GM21390 (cell line): ENCODE results near the gene NHERF1.

Experiments used
- ATAC-seq: cut with Tn5 transposase; IDR thresholded peaks from one replicate; pipeline ENCODE4 v1.9.1; 2021; ENCODE audit not compliant: unreplicated experiment

The NHERF1 gene

GRCh38 chr17:74748529-74749278 is at the start of gene NHERF1:
NHERF1 (plus strand) TSS chr17:74748628; CDS start chr17:74748847, 219 bp downstream.
- ATAC-seq = peak; percentile 89

GRCh38 chr17:74699236-74699635 is 49.2 kb upstream of the NHERF1 start:
- no peak for ATAC-seq

- ATAC-seq = no peak
These were observed 46.1 kb upstream of the NHERF1 start for GRCh38 chr17:74702116-74702871.

GRCh38 chr17:74703311-74703710 is 45.1 kb upstream of the NHERF1 start:
- ATAC-seq = no peak

GRCh38 chr17:74704544-74704943 is 43.9 kb upstream of the NHERF1 start:
- no peak for ATAC-seq

- ATAC-seq = no peak
These were observed 37.2 kb upstream of the NHERF1 start for GRCh38 chr17:74711058-74711824.

GRCh38 chr17:74712301-74712700 is 36.1 kb upstream of the NHERF1 start:
- no peak for ATAC-seq

GRCh38 chr17:74712756-74713155 is 35.7 kb upstream of the NHERF1 start, which contains the start of gene CD300LF:
CD300LF (minus strand) TSS chr17:74712923; CDS start chr17:74712866, 57 bp downstream.
- no peak for ATAC-seq

GRCh38 chr17:74713171-74713755 is 35.2 kb upstream of the NHERF1 start:
- ATAC-seq = no peak

GRCh38 chr17:74715144-74715543 is 33.3 kb upstream of the NHERF1 start:
- ATAC-seq = no peak

GRCh38 chr17:74720506-74720905 is 27.9 kb upstream of the NHERF1 start:
- ATAC-seq = no peak

GRCh38 chr17:74722782-74723181 is 25.6 kb upstream of the NHERF1 start:
- ATAC-seq = no peak

GRCh38 chr17:74723891-74724290 is 24.5 kb upstream of the NHERF1 start:
- ATAC-seq = no peak

- no peak for ATAC-seq
These were observed 23.3 kb upstream of the NHERF1 start for GRCh38 chr17:74725111-74725510.

GRCh38 chr17:74728033-74728701 is 20.3 kb upstream of the NHERF1 start:
- no peak for ATAC-seq

- ATAC-seq = no peak
These were observed 19.7 kb upstream of the NHERF1 start for GRCh38 chr17:74728702-74729075.

- ATAC-seq = no peak
These were observed 19.1 kb upstream of the NHERF1 start for GRCh38 chr17:74729368-74729767.

- no peak for ATAC-seq
These were observed 18.6 kb upstream of the NHERF1 start for GRCh38 chr17:74729866-74730265.

GRCh38 chr17:74730491-74731346 is 17.7 kb upstream of the NHERF1 start:
- no peak for ATAC-seq

GRCh38 chr17:74731347-74731605 is 17.2 kb upstream of the NHERF1 start:
- no peak for ATAC-seq
